CD14-positive monocyte (primary cell): ENCODE results near the gene OLFM2. TPM values are rescaled to one million over a fixed set of nuclear protein-coding genes. Genes with fewer than 3 reads are reported as not detected.
A peak's percentile ranks its signal among the peaks of the same experiment; 100 is the strongest.

Source experiments
- DNase-seq, 3 donors: peaks; one replicate each; pipeline ENCODE4 v3.0.0-alpha.2; 2011 to 2022
- H2AFZ ChIP-seq: 2 replicates; pipeline ENCODE4 v1.6.0; 2012; ENCODE audit warnings: mild to moderate bottlenecking, low read depth, low read length, inconsistent platforms; ENCODE audit not compliant: insufficient read depth, poor library complexity, severe bottlenecking
- H3K27ac ChIP-seq, 2 donors: 1 replicate in 1 of 2; 2 replicates in 1 of 2; pipeline ENCODE4 v1.5.1; 2012 to 2013; ENCODE audit warnings: low read length in 2 of 2, control low read depth in 1 of 2, inconsistent platforms in 1 of 2, low read depth in 1 of 2, mild to moderate bottlenecking in 1 of 2
- H3K27me3 ChIP-seq, 2 donors: one replicate each; pipeline versions ENCODE4 v1.6.0 to v1.6.1; 2011 to 2013; ENCODE audit warnings: low read length in 2 of 2; ENCODE audit not compliant: control insufficient read depth in 2 of 2, insufficient read depth in 2 of 2
- H3K36me3 ChIP-seq, 2 donors: replicated peaks in 1 of 2; 1 replicate in 1 of 2; 2 replicates in 1 of 2; pipeline versions ENCODE4 v1.5.1 to v1.6.1; 2012 to 2013; ENCODE audit warnings: low read length in 2 of 2, control low read depth in 1 of 2, inconsistent platforms in 1 of 2, mild to moderate bottlenecking in 1 of 2; ENCODE audit not compliant: insufficient read depth in 2 of 2, control insufficient read depth in 1 of 2
- H3K4me1 ChIP-seq, 2 donors: 1 replicate in 1 of 2; 2 replicates in 1 of 2; pipeline versions ENCODE4 v1.5.1 to v1.6.1; 2012 to 2013; ENCODE audit warnings: low read length in 2 of 2, control low read depth in 1 of 2, inconsistent platforms in 1 of 2, mild to moderate bottlenecking in 1 of 2, moderate library complexity in 1 of 2; ENCODE audit not compliant: insufficient read depth in 2 of 2, control insufficient read depth in 1 of 2
- H3K4me2 ChIP-seq: replicated peaks from 2 replicates; pipeline ENCODE3; 2012; ENCODE audit warnings: low read length, moderate library complexity, mild to moderate bottlenecking; ENCODE audit not compliant: poor library complexity, severe bottlenecking; ENCODE audit errors: extremely low read depth
- H3K4me3 ChIP-seq, 3 experiments: fragments of 200-600 bp in 1 of 3; sonication (generic) in 1 of 3; replicated peaks in 1 of 3; 1 replicate in 2 of 3; 2 replicates in 1 of 3; pipeline ENCODE4 v1.5.1; 2011 to 2013; ENCODE audit warnings: low read length in 3 of 3, mild to moderate bottlenecking in 3 of 3, control low read depth in 2 of 3, low read depth in 2 of 3, inconsistent platforms in 1 of 3, moderate library complexity in 1 of 3
- H3K79me2 ChIP-seq: 2 replicates; pipeline ENCODE4 v1.6.0; 2012; ENCODE audit warnings: mild to moderate bottlenecking, control low read depth, inconsistent platforms, low read length, moderate library complexity; ENCODE audit not compliant: insufficient read depth
- H3K9ac ChIP-seq: 2 replicates; pipeline ENCODE4 v1.6.0; 2017; ENCODE audit warnings: low read length, mild to moderate bottlenecking; ENCODE audit not compliant: insufficient read depth, poor library complexity, severe bottlenecking
- H3K9me3 ChIP-seq, 2 donors: replicated peaks in 1 of 2; 1 replicate in 1 of 2; 2 replicates in 1 of 2; pipeline versions ENCODE4 v1.5.1 to v1.6.1; 2012 to 2013; ENCODE audit warnings: low read length in 2 of 2, control low read depth in 1 of 2; ENCODE audit not compliant: control insufficient read depth in 1 of 2, insufficient read depth in 1 of 2
- H4K20me1 ChIP-seq: 2 replicates; pipeline ENCODE4 v1.6.0; 2012; ENCODE audit warnings: mild to moderate bottlenecking, low read length, control low read depth, moderate library complexity; ENCODE audit not compliant: insufficient read depth
- H3K27ac Mint-ChIP-seq, 7 donors: one replicate each; pipeline ENCODE4 v1.8.0; 2020; ENCODE audit warnings: mild to moderate bottlenecking in 7 of 7, mixed read lengths in 7 of 7, moderate library complexity in 6 of 7, inconsistent platforms in 2 of 7
- H3K27me3 Mint-ChIP-seq, 3 donors: one replicate each; pipeline ENCODE4 v1.8.0; 2021 to 2022; ENCODE audit warnings: low read depth in 3 of 3, mild to moderate bottlenecking in 3 of 3, mixed read lengths in 3 of 3, moderate library complexity in 3 of 3, inconsistent platforms in 1 of 3
- H3K36me3 Mint-ChIP-seq, 2 donors: one replicate each; pipeline ENCODE4 v1.8.0; 2020; ENCODE audit warnings: mixed read lengths in 2 of 2, inconsistent platforms in 1 of 2, mild to moderate bottlenecking in 1 of 2
- H3K4me1 Mint-ChIP-seq: one replicate; pipeline ENCODE4 v1.8.0; 2020; ENCODE audit warnings: mild to moderate bottlenecking, mixed read lengths
- H3K4me3 Mint-ChIP-seq, 2 donors: one replicate each; pipeline ENCODE4 v1.8.0; 2020; ENCODE audit warnings: mild to moderate bottlenecking in 2 of 2, mixed read lengths in 2 of 2, moderate library complexity in 1 of 2
- H3K9me3 Mint-ChIP-seq, 7 donors: one replicate each; pipeline ENCODE4 v1.8.0; 2020 to 2022; ENCODE audit warnings: mixed read lengths in 7 of 7, mild to moderate bottlenecking in 6 of 7, moderate library complexity in 6 of 7, inconsistent platforms in 2 of 7
- CTCF ChIP-seq: fragments of 200-600 bp; IDR thresholded peaks from one replicate; pipeline ENCODE4 v1.8.0; 2022; ENCODE audit warnings: antibody characterized with exemption, mild to moderate bottlenecking
- WGBS: methylation state at CpG from one replicate; pipeline ENCODE4 v1.1.5; 2013; ENCODE audit warnings: missing lambda C conversion rate; ENCODE audit not compliant: insufficient coverage; 5-methylcytosine and 5-hydroxymethylcytosine counted together
- intact Hi-C, 2 donors: fragments of 100-400 bp; cut with micrococcal nuclease; formaldehyde crosslinking; loops; one replicate each; pipeline versions ENCODE4 v1.15.0 to v1.15.1; 2023
- polyA plus RNA-seq, 3 donors: library from polyadenylated mRNA; depleted of rRNA in 1 of 3; unstranded in 2 of 3; stranded (reverse) in 1 of 3; fragments of 300-500 nt in 2 of 3; fragments of >200 nt in 1 of 3; fragmentation: Illumina TruSeq in 2 of 3; gene quantifications; 1 replicate in 2 of 3; 2 replicates in 1 of 3; pipeline ENCODE4 v1.2.3, GENCODE V29; 2012 to 2021

The OLFM2 gene
- polyA plus RNA-seq, 3 donors = not detected

GRCh38 chr19:9909251-9909650 is 27.1 kb downstream of the OLFM2 start:
- H3K9ac ChIP-seq = no peak overlapping the region
- WGBS = 27% methylated on average over 9 of the region's 10 CpGs
- no peak overlapping the region for H2AFZ ChIP-seq
- DNase-seq = no peak
- H3K27ac ChIP-seq = no peak overlapping the region
- H3K36me3 ChIP-seq = no peaks in the 10 kb centered on the region
- intact Hi-C loops = no loop called here
- peaks cover 0 to 9% of the 10 kb centered on the region in 2 donors for H3K9me3 ChIP-seq
- TF ChIP-seq CTCF = no peak
- H3K27me3 ChIP-seq = peaks cover 18 to 47% of the 10 kb centered on the region in 2 donors
- no peak overlapping the region for H3K4me3 ChIP-seq
- Mint-ChIP-seq H3K4me1 (peaks cover 1% of the 10 kb centered on the region), H3K9me3 (peaks cover 0 to 12% (median 4%) of the 10 kb centered on the region in 7 donors), H3K27me3 (peaks cover 15 to 20% (median 17%) of the 10 kb centered on the region in 3 donors), H3K27ac (no peak overlapping the region), H3K4me3 (peak overlapping the region in 1 of 2 donors; percentile 32), H3K36me3 (no peaks in the 10 kb centered on the region)
- H4K20me1 ChIP-seq = no peaks in the 10 kb centered on the region
- no peaks in the 10 kb centered on the region for H3K79me2 ChIP-seq
- no peak overlapping the region for H3K4me2 ChIP-seq
- H3K4me1 ChIP-seq = peaks cover 2% of the 10 kb centered on the region in 2 donors

GRCh38 chr19:9906475-9907087 is 29.7 kb downstream of the OLFM2 start:
- no peak for DNase-seq
- Mint-ChIP-seq H3K4me3 (no peak overlapping the region), H3K4me1 (no peaks in the 10 kb centered on the region), H3K27me3 (peaks cover 12 to 19% (median 18%) of the 10 kb centered on the region in 3 donors), H3K27ac (no peak overlapping the region), H3K9me3 (peaks cover 0 to 5% (median 0%) of the 10 kb centered on the region in 7 donors), H3K36me3 (no peaks in the 10 kb centered on the region)
- H3K27me3 ChIP-seq = peaks cover 3 to 25% of the 10 kb centered on the region in 2 donors
- H3K9me3 ChIP-seq = no peaks in the 10 kb centered on the region
- no peaks in the 10 kb centered on the region for H3K4me1 ChIP-seq
- H3K4me2 ChIP-seq = no peak overlapping the region
- no peaks in the 10 kb centered on the region for H3K36me3 ChIP-seq
- 73% methylated on average over 13 of the region's 16 CpGs for WGBS
- TF ChIP-seq CTCF = no peak
- no peaks in the 10 kb centered on the region for H4K20me1 ChIP-seq
- intact Hi-C loops = no loop called here
- H3K27ac ChIP-seq = no peak overlapping the region
- H2AFZ ChIP-seq = no peak overlapping the region
- H3K9ac ChIP-seq = no peak overlapping the region
- no peak overlapping the region for H3K4me3 ChIP-seq
- H3K79me2 ChIP-seq = no peaks in the 10 kb centered on the region
